OCI-LY3 (cell line): Measurements from ENCODE around the gene RAD51B.

Experiments used
- H2AFZ ChIP-seq: fragments of 200-600, 300-600 bp; shearing (Covaris generic); 2 replicates; pipeline ENCODE4 v1.6.0; 2014; ENCODE audit warnings: antibody characterized with exemption, low read depth, low read length
- H3K27ac ChIP-seq: fragments of 200-600, 300-600 bp; sonication (generic); 2 replicates; pipeline ENCODE4 v1.5.1; 2014; ENCODE audit warnings: mild to moderate bottlenecking, low read length, moderate library complexity, mixed read lengths
- H3K27me3 ChIP-seq: fragments of 200-600, 300-600 bp; sonication (generic); 2 replicates; pipeline ENCODE4 v1.6.1; 2014; ENCODE audit warnings: low read depth, low read length, mixed read lengths
- H3K36me3 ChIP-seq: fragments of 200-600, 300-600 bp; sonication (generic); replicated peaks from 2 replicates; pipeline ENCODE3; 2014; ENCODE audit warnings: low read depth, low read length, mixed read lengths
- H3K4me1 ChIP-seq: fragments of 300-600, 200-600 bp; sonication (generic); 2 replicates; pipeline ENCODE4 v1.6.1; 2014; ENCODE audit warnings: low read length, mixed read lengths
- H3K4me2 ChIP-seq: fragments of 200-600, 300-600 bp; sonication (generic); 2 replicates; pipeline ENCODE4 v1.6.1; 2014; ENCODE audit warnings: low read length, mixed read lengths
- H3K4me3 ChIP-seq: fragments of 300-600, 200-600 bp; sonication (generic); 2 replicates; pipeline ENCODE4 v1.5.1; 2014; ENCODE audit warnings: antibody characterized with exemption, mild to moderate bottlenecking, low read length, moderate library complexity
- H3K79me2 ChIP-seq: fragments of 300-600, 200-600 bp; shearing (Covaris generic); 2 replicates; pipeline ENCODE4 v1.6.1; 2014; ENCODE audit warnings: mild to moderate bottlenecking, low read length, mixed read lengths
- H3K9ac ChIP-seq: fragments of 300-600, 200-600 bp; shearing (Covaris generic); 2 replicates; pipeline ENCODE4 v1.6.0; 2014; ENCODE audit warnings: mild to moderate bottlenecking, low read length, moderate library complexity
- H3K9me3 ChIP-seq: fragments of 200-600, 300-600 bp; shearing (Covaris generic); 2 replicates; pipeline ENCODE4 v1.6.1; 2014; ENCODE audit warnings: low read length, mixed read lengths; ENCODE audit not compliant: insufficient read depth
- H4K20me1 ChIP-seq: fragments of 200-600, 300-600 bp; sonication (generic); 2 replicates; pipeline ENCODE4 v1.6.1; 2016; ENCODE audit warnings: low read length, mixed read lengths; ENCODE audit not compliant: insufficient read depth
- EZH2phosphoT487 ChIP-seq: fragments of 200-600 bp; shearing (Covaris generic); IDR thresholded peaks from 2 replicates; pipeline ENCODE4 v1.6.1; 2018; ENCODE audit warnings: antibody characterized with exemption, mixed run types, low read depth
- TF ChIP-seq, protein P1 (sequence below): fragments of 200-600, 300-600 bp; sonication (generic); IDR thresholded peaks from 2 replicates; pipeline ENCODE4 v1.5.1; 2014; ENCODE audit warnings: antibody characterized with exemption, low read length, low read depth

Gene RAD51B

GRCh38 chr14:68666899-68667298 is 847.3 kb downstream of the RAD51B start:
- no peak for TF ChIP-seq EZH2phosphoT487
- TF ChIP-seq, protein P1, sequence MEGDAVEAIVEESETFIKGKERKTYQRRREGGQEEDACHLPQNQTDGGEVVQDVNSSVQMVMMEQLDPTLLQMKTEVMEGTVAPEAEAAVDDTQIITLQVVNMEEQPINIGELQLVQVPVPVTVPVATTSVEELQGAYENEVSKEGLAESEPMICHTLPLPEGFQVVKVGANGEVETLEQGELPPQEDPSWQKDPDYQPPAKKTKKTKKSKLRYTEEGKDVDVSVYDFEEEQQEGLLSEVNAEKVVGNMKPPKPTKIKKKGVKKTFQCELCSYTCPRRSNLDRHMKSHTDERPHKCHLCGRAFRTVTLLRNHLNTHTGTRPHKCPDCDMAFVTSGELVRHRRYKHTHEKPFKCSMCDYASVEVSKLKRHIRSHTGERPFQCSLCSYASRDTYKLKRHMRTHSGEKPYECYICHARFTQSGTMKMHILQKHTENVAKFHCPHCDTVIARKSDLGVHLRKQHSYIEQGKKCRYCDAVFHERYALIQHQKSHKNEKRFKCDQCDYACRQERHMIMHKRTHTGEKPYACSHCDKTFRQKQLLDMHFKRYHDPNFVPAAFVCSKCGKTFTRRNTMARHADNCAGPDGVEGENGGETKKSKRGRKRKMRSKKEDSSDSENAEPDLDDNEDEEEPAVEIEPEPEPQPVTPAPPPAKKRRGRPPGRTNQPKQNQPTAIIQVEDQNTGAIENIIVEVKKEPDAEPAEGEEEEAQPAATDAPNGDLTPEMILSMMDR = no peak
- H4K20me1 ChIP-seq = no peaks in the 10 kb centered on the region
- no peak overlapping the region for H3K4me2 ChIP-seq
- no peak overlapping the region for H2AFZ ChIP-seq
- no peaks in the 10 kb centered on the region for H3K27me3 ChIP-seq
- no peaks in the 10 kb centered on the region for H3K9me3 ChIP-seq
- H3K36me3 ChIP-seq = no peaks in the 10 kb centered on the region
- no peak overlapping the region for H3K4me3 ChIP-seq
- no peak overlapping the region for H3K27ac ChIP-seq
- peaks cover 14% of the 10 kb centered on the region for H3K4me1 ChIP-seq
- no peak overlapping the region for H3K9ac ChIP-seq
- H3K79me2 ChIP-seq = no peaks in the 10 kb centered on the region

- no peak overlapping the region for H3K4me2 ChIP-seq
- peaks cover 14% of the 10 kb centered on the region for H3K4me1 ChIP-seq
- H3K9me3 ChIP-seq = no peaks in the 10 kb centered on the region
- H3K36me3 ChIP-seq = no peaks in the 10 kb centered on the region
- H2AFZ ChIP-seq = no peak overlapping the region
- no peak overlapping the region for H3K9ac ChIP-seq
- H3K27me3 ChIP-seq = no peaks in the 10 kb centered on the region
- H3K79me2 ChIP-seq = no peaks in the 10 kb centered on the region
- no peak overlapping the region for H3K27ac ChIP-seq
- TF ChIP-seq, protein P1 = no peak
- TF ChIP-seq EZH2phosphoT487 = no peak
- H4K20me1 ChIP-seq = no peaks in the 10 kb centered on the region
- no peak overlapping the region for H3K4me3 ChIP-seq
Observed at GRCh38 chr14:68667313-68667791, 847.8 kb downstream of the RAD51B start.

- H3K27ac ChIP-seq = no peak overlapping the region
- peaks cover 14% of the 10 kb centered on the region for H3K4me1 ChIP-seq
- no peak overlapping the region for H3K4me2 ChIP-seq
Observed at GRCh38 chr14:68668028-68668427, 848.4 kb downstream of the RAD51B start.

GRCh38 chr14:68668531-68668930 is 849.0 kb downstream of the RAD51B start:
- Histone ChIP-seq H3K9ac (no peak overlapping the region), H3K27ac (no peak overlapping the region), H3K4me3 (no peak overlapping the region), H3K27me3 (no peaks in the 10 kb centered on the region), H4K20me1 (no peaks in the 10 kb centered on the region), H3K4me2 (no peak overlapping the region), H2AFZ (no peak overlapping the region), H3K9me3 (no peaks in the 10 kb centered on the region), H3K79me2 (no peaks in the 10 kb centered on the region), H3K36me3 (no peaks in the 10 kb centered on the region), H3K4me1 (peaks cover 9% of the 10 kb centered on the region)
- no peak for TF ChIP-seq EZH2phosphoT487
- TF ChIP-seq, protein P1 = no peak

More at GRCh38 chr14:68668028-68668427, 848.4 kb downstream of the RAD51B start:
- Histone ChIP-seq H2AFZ (no peak overlapping the region), H3K36me3 (no peaks in the 10 kb centered on the region), H3K4me3 (no peak overlapping the region), H4K20me1 (no peaks in the 10 kb centered on the region), H3K79me2 (no peaks in the 10 kb centered on the region), H3K27me3 (no peaks in the 10 kb centered on the region), H3K9ac (no peak overlapping the region), H3K9me3 (no peaks in the 10 kb centered on the region)
- no peak for TF ChIP-seq EZH2phosphoT487
- TF ChIP-seq, protein P1 = no peak
